Gastroesophageal sphincter (tissue), 4 donors: ENCODE data around the gene DIAPH2. TPM values are rescaled to one million over a fixed set of nuclear protein-coding genes. Genes with fewer than 3 reads are reported as not detected.

Source experiments
- ATAC-seq: fragments of 150-250 bp; one replicate; pipeline ENCODE4 v1.9.1; 2016; ENCODE audit warnings: mild to moderate bottlenecking, moderate library complexity
- H3K27ac ChIP-seq, 4 donors: fragments of 200-600 bp; sonication (generic) in 3 of 4; 1 replicate in 3 of 4; 2 replicates in 1 of 4; pipeline ENCODE4 v1.5.1; 2016 to 2019
- H3K27me3 ChIP-seq: fragments of 200-600 bp; sonication (generic); one replicate; pipeline ENCODE4 v1.5.1; 2019
- H3K36me3 ChIP-seq, 2 donors: fragments of 200-600 bp; sonication (generic); one replicate each; pipeline ENCODE4 v1.5.1; 2019; ENCODE audit warnings: control low read depth in 1 of 2
- H3K4me1 ChIP-seq, 3 donors: fragments of 200-600 bp; sonication (generic); 1 replicate in 2 of 3; 2 replicates in 1 of 3; pipeline ENCODE4 v1.5.1; 2016 to 2019; ENCODE audit warnings: control low read depth in 2 of 3
- H3K4me3 ChIP-seq, 2 donors: fragments of 200-600 bp; sonication (generic); one replicate each; pipeline ENCODE4 v1.5.1; 2019; ENCODE audit warnings: mild to moderate bottlenecking in 1 of 2, moderate library complexity in 1 of 2
- H3K9me3 ChIP-seq, 3 donors: fragments of 200-600 bp; sonication (generic); one replicate each; pipeline ENCODE4 v1.5.1; 2017 to 2019; ENCODE audit warnings: control low read depth in 2 of 3
- EP300 ChIP-seq: sonication (generic); formaldehyde crosslinking; IDR thresholded peaks from one replicate; pipeline ENCODE4 v1.6.1; 2017; ENCODE audit warnings: antibody characterized with exemption, mild to moderate bottlenecking
- POLR2A ChIP-seq, 2 donors: fragments of 450-650 bp; IDR thresholded peaks; one replicate each; pipeline ENCODE4 v1.6.1; 2017; ENCODE audit warnings: antibody characterized with exemption in 2 of 2, mild to moderate bottlenecking in 2 of 2, moderate library complexity in 1 of 2
- POLR2AphosphoS5 ChIP-seq: sonication (generic); formaldehyde crosslinking; IDR thresholded peaks from one replicate; pipeline ENCODE4 v1.6.1; 2017; ENCODE audit warnings: antibody characterized with exemption
- WGBS, 2 donors: methylation state at CpG; one replicate each; pipeline ENCODE4 v1.1.5; 2018; ENCODE audit warnings: low coverage in 1 of 2; 5-methylcytosine and 5-hydroxymethylcytosine counted together
- total RNA-seq, 4 donors: library from RNA; depleted of rRNA; stranded (reverse); fragments of >200 nt; gene quantifications; one replicate each; pipeline ENCODE4 v1.1.0, GENCODE V29; 2016
- TF ChIP-seq, protein P1 (sequence below), 4 experiments: fragments of 200-600 bp in 2 of 4; fragments of 450-650 bp in 2 of 4; sonication (generic) in 1 of 4; IDR thresholded peaks; one replicate each; pipeline ENCODE4 v1.5.1; 2017 to 2019; ENCODE audit warnings: antibody characterized with exemption in 4 of 4, mild to moderate bottlenecking in 2 of 4, moderate library complexity in 2 of 4

Gene DIAPH2
- total RNA-seq, 4 donors from 2014 or later, result 46.1 to 93.9 (median 76.5) TPM

DNA sequence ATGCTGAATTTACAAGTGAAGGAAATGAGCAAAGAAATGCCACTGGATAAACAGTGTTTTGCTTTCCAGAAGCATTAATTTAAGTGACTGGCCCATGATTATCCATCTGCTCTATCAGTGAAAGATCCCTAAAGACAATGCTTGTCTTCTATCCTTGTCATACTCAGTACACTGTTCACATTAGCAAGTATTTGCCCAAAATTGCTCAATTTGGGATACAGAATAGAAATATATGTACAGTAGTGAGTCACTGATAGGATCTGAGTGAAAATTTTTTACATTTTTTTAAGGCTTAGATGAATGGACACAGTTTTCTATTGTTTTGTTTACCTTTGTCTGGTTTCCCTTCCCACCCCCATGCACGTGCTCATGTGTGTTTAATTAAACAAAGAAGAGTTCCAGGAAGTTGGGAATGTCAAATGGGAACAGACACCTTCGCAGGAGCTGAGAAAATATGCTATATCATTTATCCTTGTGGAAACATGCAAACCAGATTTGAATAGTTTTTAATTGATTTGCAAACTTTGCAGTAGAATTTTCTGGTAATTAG is 855.4 kb downstream of the DIAPH2 start:
- 44 to 68% methylated on average over 2 of the region's 2 CpGs for WGBS, 2 donors
- Histone ChIP-seq H3K27ac (no peak overlapping the region), H3K4me1 (no peaks in the 10 kb centered on the region), H3K36me3 (no peaks in the 10 kb centered on the region), H3K4me3 (no peak overlapping the region), H3K27me3 (no peaks in the 10 kb centered on the region), H3K9me3 (no peaks in the 10 kb centered on the region)
- no peak for ATAC-seq
- TF ChIP-seq POLR2A (IDR thresholded peaks at IDR 0.05) (no peak), EP300 (no peak), POLR2AphosphoS5 (no peak)
- TF ChIP-seq, protein P1, sequence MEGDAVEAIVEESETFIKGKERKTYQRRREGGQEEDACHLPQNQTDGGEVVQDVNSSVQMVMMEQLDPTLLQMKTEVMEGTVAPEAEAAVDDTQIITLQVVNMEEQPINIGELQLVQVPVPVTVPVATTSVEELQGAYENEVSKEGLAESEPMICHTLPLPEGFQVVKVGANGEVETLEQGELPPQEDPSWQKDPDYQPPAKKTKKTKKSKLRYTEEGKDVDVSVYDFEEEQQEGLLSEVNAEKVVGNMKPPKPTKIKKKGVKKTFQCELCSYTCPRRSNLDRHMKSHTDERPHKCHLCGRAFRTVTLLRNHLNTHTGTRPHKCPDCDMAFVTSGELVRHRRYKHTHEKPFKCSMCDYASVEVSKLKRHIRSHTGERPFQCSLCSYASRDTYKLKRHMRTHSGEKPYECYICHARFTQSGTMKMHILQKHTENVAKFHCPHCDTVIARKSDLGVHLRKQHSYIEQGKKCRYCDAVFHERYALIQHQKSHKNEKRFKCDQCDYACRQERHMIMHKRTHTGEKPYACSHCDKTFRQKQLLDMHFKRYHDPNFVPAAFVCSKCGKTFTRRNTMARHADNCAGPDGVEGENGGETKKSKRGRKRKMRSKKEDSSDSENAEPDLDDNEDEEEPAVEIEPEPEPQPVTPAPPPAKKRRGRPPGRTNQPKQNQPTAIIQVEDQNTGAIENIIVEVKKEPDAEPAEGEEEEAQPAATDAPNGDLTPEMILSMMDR (IDR thresholded peaks at IDR 0.05), result no peak

- TF ChIP-seq POLR2A (IDR thresholded peaks at IDR 0.05) (no peak), EP300 (no peak), POLR2AphosphoS5 (no peak)
- TF ChIP-seq, protein P1 (IDR thresholded peaks at IDR 0.05), result no peak
- WGBS, 2 donors, result 75 to 82% methylated on average over 2 of the region's 3 CpGs
Observed at GRCh38 chrX:97547877-97548578, 863.4 kb downstream of the DIAPH2 start.

DNA sequence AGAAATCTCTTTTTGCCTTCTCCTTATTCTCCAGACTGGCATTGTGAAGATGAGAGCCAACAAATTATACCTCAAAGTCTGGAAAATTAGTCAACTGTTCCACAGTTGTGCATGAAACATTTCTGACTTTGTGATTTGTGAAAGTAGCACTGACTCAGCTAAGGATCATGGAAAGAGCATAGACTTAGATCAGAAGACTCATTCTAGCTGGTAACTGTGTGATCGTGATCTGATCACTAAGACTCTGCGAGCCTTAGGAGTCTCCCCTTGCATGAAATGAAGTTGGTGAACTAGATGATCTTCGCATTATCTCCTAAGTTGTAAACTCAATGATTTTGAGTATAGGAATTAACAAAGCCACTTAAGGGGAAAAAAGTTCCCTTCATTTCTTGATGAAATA is 867.2 kb downstream of the DIAPH2 start:
- Histone ChIP-seq H3K36me3 (no peaks in the 10 kb centered on the region), H3K9me3 (no peaks in the 10 kb centered on the region), H3K4me3 (no peak overlapping the region), H3K27ac (no peak overlapping the region), H3K4me1 (no peaks in the 10 kb centered on the region), H3K27me3 (no peaks in the 10 kb centered on the region)
- no peak for ATAC-seq
- no peak for TF ChIP-seq POLR2AphosphoS5
- TF ChIP-seq, protein P1 (IDR thresholded peaks at IDR 0.05), result no peak
- TF ChIP-seq EP300, result no peak
- no peak for TF ChIP-seq POLR2A (IDR thresholded peaks at IDR 0.05)
- WGBS, 2 donors, result 96 to 100% methylated on average over 3 of the region's 3 CpGs

More at GRCh38 chrX:97547877-97548578, 863.4 kb downstream of the DIAPH2 start:
- Histone ChIP-seq H3K4me3 (no peak overlapping the region), H3K4me1 (no peaks in the 10 kb centered on the region), H3K9me3 (no peaks in the 10 kb centered on the region), H3K27me3 (no peaks in the 10 kb centered on the region), H3K27ac (no peak overlapping the region), H3K36me3 (no peaks in the 10 kb centered on the region)
- no peak for ATAC-seq

DNA sequence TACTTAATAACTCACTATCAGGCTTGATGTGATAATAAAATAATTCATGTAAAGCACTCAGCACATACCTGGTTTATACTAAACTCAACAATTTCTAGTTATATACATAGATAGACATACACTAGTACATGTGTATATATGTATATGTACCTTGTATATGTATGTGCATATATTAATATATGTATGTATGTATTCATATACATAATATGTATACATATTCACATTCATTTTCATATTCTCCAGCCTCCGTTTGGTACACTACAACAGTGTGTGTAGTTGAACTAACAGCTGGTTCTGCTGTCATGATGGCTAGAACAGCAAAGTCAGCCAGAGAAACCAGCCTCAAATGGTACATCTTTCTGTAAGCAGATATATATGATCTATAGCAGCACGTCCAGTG is 869.2 kb downstream of the DIAPH2 start:
- H3K36me3 ChIP-seq, result no peaks in the 10 kb centered on the region
- H3K4me3 ChIP-seq, result no peak overlapping the region
- H3K4me1 ChIP-seq, result no peaks in the 10 kb centered on the region
- no peak overlapping the region for H3K27ac ChIP-seq
- ATAC-seq, result no peak
- H3K27me3 ChIP-seq, result no peaks in the 10 kb centered on the region
- no peak for TF ChIP-seq POLR2A (IDR thresholded peaks at IDR 0.05)
- no peak for TF ChIP-seq POLR2AphosphoS5
- TF ChIP-seq, protein P1 (IDR thresholded peaks at IDR 0.05), result no peak
- TF ChIP-seq EP300, result no peak
- WGBS, 2 donors, result 68 to 71% methylated on average over 1 to 2 of the region's 2 CpGs
- no peaks in the 10 kb centered on the region for H3K9me3 ChIP-seq

DNA sequence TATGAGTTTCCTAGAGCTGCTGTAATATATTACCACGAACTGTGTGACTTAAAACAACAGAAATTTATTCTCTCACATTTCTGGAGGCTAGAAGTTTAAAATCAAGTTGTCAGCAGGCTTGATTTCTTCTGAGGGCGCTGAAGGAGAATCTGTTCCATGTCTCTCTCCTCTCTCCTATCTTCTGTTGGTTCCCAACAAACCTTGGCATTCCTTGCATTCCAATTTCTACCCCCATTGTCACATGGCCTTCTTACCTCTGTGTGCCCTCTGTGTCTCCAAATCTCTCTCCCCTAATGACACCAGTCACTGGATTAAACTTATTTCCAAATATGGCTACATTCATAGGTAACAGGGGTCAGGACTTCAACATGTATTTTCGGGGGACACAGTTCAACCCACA is 871.7 kb downstream of the DIAPH2 start:
- Histone ChIP-seq H3K9me3 (no peaks in the 10 kb centered on the region), H3K27me3 (no peaks in the 10 kb centered on the region), H3K27ac (no peak overlapping the region), H3K36me3 (no peaks in the 10 kb centered on the region), H3K4me1 (no peaks in the 10 kb centered on the region), H3K4me3 (no peak overlapping the region)
- TF ChIP-seq EP300 (no peak), POLR2AphosphoS5 (no peak), POLR2A (IDR thresholded peaks at IDR 0.05) (no peak)
- TF ChIP-seq, protein P1 (IDR thresholded peaks at IDR 0.05), result no peak
- 63 to 90% methylated on average over 2 to 3 of the region's 3 CpGs for WGBS, 2 donors
- no peak for ATAC-seq
